Stimulated activated CD4-positive, alpha-beta T cell treated with anti-CD3 and anti-CD28 coated beads, Interleukin-15, amount 100 ng/mL, for 1 hour (primary cell): Measurements from ENCODE around the gene CREB1.

ENCODE experiments used
- DNase-seq, 2 donors: peaks; one replicate each; pipeline ENCODE4 v3.0.0-alpha.2; 2020; ENCODE audit warnings: low read depth in 1 of 2, low spot score in 1 of 2

CREB1 gene

DNA sequence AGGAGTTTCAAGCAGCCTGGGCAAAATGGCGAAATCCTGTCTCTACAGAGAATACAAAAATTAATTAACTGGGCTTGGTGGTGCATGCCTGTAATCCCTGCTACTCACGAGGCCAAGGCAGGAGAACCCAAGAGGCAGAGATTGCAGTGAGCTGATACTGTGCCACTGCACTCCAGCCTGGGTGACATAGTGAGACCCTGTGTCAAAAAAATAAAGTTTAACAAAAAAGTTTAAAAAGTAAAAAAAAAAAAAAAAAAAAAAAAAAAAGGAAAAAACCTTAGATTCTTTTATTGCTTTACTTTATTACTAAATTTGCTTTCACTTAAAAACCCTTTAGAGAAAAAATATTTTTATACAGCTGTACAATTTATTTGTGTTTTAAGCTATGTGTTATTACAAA is 10.7 kb downstream of the CREB1 start:
- DNase-seq, result no peak

DNA sequence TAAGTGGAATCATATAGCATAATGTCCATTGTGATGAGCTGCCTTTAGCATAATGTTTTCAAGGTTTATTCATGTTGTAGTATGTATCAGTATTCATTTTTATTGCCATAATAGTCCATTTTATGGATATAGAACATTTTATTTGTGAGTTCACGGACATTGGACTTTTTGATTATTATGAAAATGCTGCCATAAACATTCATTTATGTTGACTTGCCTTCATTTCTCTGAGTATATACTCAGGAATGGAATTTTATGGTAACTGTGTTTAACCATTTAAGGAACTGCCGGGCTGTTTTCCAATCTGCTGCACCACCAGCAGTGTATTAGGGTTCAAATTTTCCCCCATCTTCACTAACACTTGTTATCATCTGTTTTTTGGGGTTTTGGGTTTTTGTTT is 12.2 kb downstream of the CREB1 start:
- DNase-seq, result no peak

DNA sequence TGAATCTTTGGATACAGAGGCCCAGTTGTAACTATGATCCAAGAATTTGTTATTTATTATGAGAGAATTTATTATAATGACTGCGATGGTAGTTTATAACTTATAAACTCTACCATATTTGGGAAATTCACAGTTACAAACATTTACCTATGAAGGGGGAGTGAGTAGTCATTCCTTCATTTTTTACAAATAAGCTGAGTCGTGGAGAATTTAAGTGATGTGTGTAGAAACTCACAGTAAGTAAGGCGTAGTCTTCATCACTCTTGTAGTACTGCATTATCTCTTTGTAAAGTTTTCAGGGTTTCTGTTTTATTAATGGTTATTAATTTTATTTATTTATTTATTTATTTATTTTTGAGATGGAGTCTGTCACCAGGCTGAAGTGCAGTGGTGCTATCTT is 13.5 kb downstream of the CREB1 start:
- no peak for DNase-seq

DNA sequence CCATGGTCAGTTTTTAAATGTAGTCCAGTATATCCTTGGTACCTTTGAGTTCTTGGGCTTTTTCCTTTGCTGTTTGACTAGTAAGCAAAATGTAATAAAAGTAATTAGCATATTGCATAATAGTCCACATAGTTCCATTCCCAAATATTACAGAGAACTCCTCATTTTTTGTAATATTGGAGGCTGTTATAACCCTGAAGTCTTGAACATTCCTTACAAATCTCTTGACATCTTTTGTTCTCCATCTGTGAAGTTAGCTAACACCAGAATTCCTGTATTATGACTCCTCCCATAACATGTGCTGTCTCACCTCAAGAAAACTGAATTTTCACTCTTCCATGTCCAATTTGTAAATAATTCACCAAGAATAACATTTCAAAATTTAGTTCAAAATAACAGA is 17.1 kb downstream of the CREB1 start:
- DNase-seq, result no peak

DNA sequence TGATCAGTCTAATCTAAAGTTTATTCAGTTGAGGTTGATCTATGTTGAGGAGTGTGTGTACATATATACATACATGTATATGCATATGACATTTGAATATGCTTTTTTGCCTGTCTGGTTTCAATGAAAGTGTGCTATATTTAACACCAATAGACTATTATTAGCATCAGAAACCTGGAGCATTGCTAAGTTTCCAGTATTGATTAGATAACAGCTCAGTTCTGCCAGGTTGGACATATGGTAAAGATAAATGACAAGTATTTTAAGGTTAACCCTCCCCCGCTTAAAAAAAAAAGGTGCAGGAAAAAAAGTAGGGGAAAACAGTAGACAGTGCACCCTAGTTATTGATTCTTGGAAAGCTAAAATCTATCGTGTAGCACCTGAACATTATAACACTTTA is 19.4 kb downstream of the CREB1 start:
- DNase-seq, result no peak

DNA sequence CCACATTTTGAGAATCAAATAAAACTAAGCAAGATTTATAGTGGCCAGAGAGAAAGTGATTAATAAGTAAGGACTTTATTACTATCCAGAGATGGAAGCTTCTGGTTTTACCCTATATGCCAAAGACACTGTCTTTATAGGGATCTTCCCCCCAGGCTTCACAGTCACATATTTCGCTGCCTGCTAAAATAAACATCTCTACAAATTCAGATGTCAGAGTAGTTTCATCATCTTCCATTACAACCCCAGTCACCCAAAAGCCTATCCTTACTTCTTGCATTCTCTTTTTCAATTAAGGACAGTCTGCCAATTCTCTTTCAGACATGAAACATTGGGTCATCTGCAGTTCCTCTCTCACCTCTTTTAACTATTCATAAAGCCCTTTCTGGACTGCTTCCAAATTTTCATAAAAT is 28.3 kb downstream of the CREB1 start:
- DNase-seq, result no peak

DNA sequence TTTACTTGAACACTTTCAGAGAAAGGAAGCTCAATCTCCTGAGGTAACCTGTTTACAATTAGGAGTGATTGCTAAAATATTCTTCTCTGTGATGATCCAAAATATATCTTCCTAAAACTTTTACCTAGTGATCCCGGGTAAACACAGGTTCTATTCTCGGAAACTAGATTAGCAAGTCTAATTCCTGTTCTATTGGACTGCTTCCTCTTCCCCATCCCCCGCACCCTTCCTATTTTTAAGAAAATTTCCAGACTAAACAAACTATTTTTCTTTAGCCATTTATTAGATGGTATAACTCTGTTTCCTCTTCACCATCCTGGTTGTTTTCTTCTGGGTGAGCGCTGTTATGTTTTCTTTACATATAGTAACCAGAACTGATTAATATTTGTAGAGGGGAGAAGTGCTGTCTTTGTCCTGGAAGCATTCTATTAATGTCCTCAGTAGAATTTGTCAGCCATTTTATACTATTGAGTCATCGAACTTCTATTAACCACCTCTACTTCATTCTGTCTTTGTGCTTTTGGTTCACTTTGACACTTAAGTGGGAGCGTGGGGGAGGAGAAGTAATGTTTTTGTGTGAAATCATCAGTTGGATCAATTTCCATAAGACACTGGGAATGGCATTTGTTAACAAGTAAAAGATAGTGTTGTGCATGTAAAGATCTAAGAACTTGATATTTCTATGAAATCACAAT is 31.8 kb downstream of the CREB1 start:
- no peak for DNase-seq

DNA sequence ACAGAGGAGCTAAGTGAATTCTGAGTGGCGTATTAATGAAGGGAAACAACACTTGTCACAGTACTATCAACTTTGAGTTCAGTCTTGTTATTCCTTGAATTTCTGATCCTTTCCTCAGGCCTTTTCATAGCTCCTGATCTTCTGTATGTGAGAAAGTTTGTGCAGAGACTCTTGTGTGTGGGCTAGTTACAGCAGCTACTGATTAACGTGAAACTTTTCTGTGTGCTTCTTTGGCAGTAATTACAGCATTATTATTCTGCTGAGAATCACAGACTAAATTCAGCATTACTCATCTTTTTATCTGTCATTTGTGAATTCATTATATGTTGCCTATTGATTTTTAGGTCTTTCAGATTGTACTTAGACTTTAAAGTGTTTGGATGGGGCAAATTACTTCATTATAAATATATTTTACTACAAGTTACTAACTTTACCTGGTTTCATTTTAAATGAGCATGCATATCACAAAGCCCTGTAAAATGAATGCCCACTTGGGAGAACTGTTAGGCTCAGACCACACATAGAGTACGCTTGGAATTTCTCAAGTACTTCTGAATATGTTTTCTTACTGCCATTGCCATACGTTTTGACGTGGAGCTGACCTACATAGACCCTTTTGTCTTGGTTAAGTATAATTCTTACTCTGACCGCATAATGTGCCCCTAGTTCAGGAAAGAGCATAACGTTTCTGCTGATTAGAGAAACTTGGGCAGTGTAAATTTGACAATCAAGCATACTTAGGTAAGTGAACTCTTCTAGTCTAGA is 36.2 kb downstream of the CREB1 start:
- DNase-seq, result no peak

DNA sequence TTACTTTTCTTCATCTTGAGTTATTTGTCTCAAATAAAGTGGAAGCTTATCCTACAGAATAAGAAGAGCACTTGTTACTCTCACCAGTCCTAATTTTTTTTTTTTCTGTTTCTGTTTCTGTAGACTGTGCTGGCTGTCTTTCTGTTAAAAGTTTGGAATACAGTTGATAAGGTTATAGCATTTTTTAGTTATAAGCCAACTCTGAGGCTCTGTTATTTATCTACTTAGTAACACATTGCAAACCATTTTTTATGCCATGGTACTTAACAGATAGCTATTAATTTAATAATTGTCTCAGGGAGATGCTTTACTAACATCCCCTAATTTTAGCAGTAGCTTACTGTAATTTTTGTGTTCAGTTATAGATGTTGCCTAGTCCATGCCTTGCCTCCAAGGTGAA is 37.9 kb downstream of the CREB1 start:
- no peak for DNase-seq

DNA sequence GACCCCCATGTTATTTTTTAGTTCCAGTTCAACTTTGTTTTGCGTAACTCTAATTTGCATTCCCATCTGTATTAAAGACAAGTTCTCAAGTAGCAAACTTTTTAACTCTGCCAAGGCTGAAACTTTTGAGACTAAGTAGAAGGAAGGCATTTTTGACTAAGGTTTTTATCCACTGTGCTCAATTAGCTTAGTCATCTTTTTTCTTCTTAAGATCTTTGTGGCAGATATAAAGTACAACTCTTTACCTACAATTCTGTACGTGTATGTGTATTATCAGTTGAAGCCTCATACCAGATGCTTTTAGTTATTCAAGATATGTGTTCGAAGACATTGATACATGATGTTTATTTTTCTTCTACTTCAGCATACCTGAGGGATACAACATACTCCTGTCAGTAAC is 41.6 kb downstream of the CREB1 start:
- DNase-seq, result no peak

DNA sequence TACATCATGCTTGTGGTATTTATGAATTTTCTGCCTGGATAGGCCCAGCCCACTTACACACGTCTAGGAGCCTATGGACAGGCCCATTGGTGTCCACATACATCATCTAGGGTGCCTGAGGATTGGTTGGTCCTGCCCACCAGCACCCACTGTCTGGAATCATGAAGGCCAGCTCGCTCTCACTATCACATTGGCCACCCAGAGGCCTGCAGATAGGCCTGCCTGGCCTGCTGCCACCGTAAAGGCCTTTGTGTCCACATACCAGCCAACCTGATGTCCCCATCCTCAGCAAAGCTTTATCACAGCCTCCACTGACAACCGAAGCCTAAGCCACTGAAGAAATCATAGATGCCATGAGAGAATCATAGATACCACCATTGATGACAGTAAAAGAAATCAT is 55.2 kb downstream of the CREB1 start:
- DNase-seq, result no peak

DNA sequence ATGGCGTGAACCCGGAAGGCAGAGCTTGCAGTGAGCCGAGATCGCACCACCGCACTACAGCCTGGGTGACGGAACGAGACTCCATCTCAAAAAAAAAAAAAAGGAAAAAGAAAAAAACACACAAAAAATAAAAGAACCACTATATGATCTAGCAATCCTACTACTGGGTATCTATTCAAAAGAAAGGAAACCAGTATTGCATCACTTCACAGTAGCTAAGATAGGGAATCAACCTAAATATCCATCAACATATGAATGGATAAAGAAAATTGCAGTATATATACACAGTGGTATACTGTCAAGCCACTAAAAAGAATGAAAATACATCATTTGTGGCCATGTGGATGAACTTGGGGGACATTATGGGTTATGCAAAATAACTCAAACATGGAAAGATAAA is 57.5 kb downstream of the CREB1 start:
- DNase-seq, result no peak

DNA sequence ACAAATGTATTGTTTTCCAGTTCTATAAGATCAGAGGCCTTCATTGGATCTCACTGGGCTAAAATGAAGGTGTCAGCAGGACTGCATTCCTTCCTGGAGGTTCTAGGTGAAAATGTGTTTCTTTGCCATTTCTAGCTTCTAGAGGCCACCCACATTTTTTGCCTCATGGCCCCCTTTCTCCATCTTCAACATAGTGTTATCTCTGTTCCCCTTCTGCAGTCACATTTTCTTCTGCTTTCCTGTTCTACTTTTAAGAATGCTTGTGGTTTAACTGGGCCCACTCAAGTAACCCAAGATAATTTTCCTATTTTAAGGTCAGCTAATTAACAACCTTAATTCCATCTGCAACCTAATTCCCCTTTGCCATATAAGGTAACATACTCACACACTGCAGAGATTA is 59.4 kb downstream of the CREB1 start:
- DNase-seq, result no peak

DNA sequence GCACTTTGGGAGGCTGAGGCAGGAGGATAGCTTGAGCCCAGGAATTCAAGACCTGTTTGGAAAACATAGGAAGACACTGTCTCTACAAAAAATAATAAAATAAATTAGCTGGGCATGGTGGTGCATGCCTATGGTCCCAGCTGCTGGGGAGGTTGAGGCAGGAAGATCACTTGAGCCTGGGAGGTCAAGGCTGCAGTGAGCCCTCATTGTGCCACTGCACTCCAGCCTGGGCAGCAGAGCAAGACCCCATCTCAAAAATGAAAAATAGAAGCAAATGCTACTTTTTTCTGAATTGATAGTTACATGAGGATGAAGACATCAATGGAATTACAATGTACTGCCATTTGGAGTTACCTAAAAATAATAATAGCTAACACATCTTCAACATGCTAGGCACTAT is 63.5 kb downstream of the CREB1 start:
- DNase-seq, result no peak

DNA sequence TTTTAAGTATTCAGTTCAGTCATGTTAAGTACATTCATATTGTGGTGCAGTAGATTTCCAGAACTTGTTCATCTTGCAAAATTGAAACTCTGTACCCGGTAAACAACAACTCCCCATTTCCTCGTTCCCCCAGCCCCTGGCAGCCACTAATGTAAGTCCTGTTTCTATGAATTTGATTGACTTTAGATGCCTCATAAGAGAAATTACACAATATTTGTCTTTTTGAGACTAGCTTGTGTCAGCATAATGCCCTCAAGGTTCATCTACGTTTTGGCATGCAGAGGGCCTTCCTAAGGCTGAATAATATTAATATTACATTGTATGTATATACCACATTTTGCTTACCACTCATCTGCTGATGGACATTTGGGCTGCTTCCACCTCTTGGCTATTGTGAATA is 64.5 kb downstream of the CREB1 start:
- no peak for DNase-seq

DNA sequence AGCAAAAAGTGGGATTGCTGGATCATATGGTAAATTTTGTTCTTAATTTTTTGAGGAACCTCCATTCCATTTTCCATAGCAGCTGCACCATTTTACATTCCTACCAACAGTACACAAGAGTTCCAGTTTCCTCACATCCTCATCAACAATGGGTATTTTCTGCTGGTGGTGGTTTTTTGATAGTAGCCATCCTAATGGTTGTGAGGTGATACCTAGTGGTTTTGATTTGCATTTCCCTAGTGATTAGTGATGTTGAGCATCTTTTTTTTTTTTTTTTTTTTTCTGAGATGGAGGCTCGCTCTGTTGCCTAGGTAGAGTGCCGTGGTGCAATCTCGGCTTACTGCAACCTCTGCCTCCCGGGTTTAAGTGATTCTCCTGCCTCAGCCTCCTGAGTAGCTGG is 65.0 kb downstream of the CREB1 start:
- no peak for DNase-seq

DNA sequence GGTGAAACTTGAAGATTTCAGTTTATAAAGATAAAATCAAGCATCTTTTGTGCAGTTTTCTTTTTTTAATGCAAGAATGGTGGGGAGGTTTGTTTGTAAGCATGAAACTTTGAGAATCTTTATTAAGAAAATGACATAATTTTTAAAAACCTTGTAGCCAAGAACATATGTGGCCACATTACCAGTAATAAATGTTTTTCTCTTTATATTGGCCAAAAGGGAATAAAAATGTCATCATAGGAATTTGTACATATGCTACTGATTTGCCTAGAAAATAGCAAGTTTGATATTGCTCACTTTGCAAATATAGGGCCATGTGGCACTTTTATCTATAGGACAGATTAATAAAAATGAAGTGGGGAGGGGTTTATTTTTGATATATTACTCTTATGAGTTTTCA is 69.9 kb downstream of the CREB1 start:
- no peak for DNase-seq

DNA sequence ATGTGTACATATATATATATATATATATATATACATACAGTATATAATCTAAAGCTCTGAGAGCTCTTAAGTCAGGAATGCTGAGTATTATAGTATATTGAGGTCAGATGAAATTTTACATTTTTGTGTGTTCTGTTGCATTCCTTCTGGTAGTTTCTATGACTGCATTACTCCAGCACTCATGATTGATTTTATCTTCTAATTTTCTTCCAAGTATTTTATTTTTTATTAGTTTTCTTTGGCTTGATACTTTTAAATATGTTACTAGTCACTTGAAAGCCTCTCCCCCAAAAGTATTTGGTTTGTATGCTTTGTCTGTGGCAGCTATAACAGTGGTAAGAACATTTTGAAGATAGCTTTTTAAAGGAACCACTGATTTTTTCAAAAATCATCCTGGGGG is 70.5 kb downstream of the CREB1 start:
- DNase-seq, result no peak

DNA sequence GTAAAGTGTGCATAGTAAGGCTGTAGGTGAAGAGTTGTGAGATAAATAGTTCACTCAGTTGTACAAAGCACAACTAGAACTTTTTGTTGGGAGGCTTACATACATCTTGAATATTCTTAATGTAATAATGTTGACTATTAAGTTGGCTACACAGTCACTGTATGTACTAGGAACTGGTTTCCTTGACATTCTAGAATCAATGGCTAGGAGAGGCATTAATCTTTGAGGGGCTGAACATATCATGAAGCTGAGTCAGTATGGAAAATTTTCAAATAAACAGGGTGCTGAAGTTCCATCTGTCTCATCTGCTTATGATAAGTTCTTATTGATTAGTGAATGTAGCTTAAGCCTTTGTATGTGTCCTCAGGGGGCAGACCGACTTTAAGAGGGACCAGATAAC is 72.0 kb downstream of the CREB1 start:
- no peak for DNase-seq

DNA sequence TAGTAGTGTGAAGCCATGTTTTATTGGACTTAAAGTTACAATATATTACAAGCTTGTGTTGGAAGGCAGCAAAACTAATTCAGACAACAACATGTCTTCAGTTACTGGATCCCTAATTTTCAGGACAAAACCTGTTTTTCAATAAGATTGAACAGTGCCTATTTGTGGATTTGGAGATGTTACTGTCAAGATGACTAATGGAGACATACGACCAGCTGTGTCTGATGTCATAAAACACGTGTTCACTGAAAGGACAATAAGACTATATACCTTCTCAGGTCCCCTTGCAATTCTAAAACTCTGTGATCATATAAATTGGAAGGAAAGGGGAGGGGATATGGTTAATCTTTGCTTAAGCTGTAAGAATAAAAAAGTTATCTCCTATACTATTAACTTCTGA is 73.7 kb downstream of the CREB1 start:
- DNase-seq, result no peak

DNA sequence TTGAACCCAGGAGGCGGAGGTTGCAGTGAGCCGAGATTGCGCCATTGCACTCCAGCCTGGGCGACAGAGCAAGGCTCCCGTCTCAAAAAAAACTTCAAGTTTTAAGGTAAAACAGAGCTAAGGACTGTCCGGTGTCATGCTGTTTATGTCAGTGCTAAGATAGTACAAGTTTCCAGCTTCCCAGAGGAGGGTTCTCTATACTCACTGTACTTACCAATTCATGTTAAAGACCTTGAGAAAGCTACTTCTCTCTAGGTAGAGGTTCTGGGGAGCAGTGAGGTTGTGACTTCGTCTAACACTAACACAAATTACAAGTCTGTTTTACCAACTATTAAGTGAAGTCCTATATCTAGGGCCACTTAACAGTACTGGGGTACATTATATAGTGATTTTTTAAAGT is 76.6 kb downstream of the CREB1 start:
- no peak for DNase-seq

DNA sequence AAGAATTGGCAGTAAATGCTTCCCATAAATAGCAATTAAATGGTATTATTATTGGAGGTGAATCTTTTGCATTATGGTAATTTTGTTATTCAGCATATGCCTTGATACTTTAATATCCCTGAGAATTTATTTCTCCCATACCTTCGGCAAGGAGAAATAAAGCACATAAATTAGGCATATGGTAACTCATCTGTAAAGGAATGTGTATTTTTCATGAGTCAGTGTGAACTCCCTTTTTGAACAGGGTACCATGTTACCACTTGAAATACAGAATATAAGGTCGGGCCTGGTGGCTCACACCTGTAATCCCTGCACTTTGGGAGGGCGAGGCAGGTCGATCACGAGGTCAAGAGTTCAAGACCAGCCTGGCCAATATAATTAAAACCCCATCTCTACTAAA is 77.1 kb downstream of the CREB1 start:
- DNase-seq, result no peak

DNA sequence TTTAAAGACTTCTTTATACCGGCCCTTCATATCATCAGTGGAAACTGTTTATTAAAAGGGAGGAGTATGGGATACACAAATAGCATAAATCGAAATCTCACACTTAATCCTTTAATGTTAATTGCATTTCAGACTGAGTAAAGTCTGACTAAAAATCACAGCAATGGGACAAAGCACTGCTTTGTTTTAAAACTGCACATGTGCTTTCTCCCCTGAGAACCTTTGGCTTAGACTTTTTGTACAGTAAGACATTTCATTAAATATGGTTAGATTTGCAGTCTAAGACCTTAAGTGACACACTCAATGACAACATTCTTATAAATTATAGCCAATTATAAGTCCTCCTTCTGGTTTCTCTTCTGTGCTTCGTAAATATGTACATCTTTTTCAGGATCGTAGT is 83.0 kb downstream of the CREB1 start:
- DNase-seq, result no peak
